Activated CD4-positive, alpha-beta T cell treated with anti-CD3 and anti-CD28 coated beads for 4 hours (primary cell): ENCODE results near the gene ZDHHC14.

Experiments
- DNase-seq, 2 donors: peaks; one replicate each; pipeline ENCODE4 v3.0.0-alpha.2; 2020

Gene ZDHHC14

DNA sequence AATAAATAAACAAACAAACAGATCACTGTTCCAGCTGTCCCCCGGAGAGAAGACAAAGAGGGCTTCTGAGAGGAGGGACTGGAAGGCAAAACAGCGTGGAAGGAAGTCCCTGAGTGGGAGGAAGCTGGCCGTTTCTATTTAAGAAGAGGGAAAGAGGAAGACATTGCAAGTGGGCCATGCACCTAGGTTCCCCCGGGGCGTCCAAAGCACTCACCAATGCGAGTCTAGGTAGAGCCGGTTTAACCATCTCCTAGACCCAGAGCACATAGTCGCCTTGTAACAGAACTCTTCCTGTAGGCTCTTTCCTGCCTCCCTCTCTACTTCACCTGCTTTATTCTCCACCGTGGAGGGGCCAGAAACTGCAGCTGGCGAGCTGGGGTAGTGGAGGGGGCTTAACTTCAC lies 158.4 kb downstream of the ZDHHC14 start:
- no peak for DNase-seq

DNA sequence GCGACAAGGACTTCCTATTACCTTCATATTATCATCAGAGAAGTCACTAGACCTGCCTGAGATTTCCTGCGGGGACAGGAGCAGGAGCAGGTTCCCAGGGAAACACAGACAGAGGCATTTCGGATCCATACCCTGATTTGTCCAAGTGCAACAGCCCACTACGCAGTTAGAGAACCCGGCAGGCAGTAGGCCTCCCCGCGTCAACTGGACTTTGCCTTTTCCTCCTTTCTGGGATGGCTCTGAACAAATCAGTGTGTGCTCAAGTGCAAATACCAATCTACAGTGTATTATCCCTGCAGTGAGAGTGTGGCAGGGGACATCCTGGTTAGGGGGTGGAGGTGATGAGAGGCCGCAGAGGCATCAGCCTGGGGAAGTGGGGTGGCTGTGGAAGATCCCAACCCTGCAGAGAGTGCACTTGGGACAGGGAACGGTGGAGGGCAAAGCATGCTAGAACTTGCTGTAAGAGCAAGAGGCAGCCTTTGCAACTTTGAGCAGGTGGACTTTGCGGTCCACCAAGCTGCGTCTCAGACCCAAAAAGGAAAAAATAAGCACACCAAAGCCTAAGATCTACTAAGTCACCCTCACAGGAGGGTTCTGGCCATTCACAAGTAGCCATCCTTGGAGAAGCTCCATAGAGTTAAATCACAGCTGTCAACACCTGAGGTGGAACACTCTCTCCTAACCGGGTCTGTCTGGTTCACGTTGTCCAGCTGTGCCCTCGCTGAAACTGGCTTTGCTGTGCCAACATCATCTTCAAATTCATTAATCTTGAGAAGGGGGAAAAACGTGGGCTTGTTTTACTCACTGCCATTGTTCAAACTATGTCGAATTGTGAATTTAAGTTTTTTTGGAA lies 159.1 kb downstream of the ZDHHC14 start:
- no peak for DNase-seq

DNA sequence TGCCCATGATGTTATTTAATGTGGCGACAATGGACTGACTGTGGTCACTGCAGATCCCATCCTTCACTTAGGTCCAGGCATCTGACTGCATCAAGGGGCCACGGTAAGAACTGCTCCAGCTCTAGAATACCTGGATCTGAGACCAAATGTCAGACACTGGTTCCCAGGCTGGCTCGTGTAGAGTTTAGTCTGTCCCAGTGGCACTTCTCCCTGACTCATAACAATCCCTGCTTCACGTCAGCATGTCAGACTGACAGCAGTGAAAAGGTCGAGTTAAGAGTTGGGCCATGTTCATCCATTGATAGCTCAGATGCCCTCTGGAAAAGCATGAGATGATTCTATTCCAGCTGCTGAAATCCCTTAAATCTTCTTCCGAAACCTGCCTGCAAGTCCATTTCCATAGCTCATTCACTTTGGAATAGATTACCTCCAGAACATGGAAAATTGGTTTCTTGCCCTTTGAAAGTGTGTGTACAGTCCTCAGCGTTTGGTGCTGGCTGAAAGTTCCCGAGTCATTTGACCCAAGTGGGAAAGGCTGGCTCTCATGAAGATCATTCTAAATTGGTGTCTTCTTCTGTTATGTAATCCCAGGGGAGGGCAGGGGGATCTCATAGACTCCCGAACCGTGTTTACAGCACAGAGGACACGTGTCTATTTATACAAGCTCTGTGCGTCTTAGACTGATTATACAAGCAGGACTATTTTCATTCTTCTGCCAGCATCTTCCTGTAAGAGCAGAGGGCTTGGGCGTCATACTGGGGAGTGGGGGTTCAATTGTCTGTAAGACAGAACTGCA lies 160.8 kb downstream of the ZDHHC14 start:
- DNase-seq = no peak

DNA sequence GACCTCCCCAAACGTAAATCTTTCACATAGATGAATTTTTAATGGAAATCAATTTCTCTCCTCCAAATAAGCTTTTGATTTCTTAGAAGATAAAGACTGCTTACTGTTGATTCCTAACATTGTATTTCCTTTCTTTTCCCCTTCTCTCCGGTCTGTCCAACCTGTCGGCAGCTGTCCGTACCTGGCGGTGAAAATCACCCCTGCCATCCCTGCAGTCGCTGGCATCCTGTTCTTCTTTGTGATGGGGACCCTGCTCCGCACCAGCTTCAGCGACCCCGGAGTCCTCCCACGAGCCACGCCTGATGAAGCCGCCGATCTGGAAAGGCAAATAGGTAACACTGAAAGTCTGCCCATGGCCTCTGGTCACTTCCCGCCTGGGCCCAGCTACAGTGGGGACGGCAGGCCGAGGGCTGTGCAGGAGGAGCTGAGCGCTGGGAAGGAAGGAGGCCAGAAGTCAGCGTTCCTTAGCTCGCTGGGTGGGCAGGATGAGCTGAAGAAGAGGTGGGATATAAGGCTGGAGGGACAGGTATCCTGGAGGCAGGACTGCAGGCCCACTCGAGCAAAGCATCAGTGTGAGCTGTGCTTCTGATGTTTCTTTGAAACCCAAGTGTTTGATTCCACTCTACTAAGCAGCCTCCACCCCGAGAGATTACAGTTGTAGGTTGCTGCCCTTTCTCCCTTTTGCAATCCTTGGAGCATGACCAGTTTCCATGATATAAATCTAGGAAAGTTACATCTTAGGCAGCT lies 161.6 kb downstream of the ZDHHC14 start:
- DNase-seq = no peak

DNA sequence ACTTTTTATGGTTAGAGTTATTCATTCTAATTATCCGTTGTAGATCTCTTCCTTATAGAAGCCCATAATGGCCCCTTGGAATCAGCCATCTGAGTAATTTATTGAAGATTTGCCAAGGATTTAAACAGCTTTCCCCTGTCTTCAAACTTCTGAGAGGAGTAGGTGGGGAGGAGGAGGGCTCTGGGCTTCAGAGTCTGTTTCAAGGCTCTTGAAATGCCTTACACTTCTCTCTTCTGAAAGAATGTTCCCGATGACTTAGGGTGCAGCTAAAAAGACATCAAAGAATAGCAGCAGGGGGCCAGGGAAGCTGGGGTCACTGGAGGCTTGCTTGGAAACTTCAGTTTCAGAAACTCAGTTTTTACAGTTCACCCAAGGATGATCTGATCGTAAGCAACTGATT lies 165.3 kb downstream of the ZDHHC14 start:
- no peak for DNase-seq

DNA sequence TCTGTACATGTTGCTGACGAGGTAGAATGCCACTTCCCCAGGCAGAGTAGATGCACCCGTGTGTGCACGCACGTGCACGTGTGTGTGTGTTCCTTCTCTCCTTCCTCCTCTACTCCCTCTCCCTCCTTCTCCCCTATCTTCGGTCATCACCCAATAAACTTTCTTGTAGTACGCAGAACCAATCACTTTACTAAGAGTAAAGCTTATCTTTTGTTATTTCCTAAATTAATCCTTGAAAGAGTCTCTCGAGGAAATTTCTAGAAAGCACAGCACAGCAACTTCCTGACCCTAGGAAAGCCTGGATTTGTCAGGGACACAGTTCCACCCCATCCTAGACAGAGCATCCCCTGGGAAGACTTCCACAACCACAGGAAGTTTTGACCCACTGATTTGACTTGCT lies 166.1 kb downstream of the ZDHHC14 start:
- no peak for DNase-seq

DNA sequence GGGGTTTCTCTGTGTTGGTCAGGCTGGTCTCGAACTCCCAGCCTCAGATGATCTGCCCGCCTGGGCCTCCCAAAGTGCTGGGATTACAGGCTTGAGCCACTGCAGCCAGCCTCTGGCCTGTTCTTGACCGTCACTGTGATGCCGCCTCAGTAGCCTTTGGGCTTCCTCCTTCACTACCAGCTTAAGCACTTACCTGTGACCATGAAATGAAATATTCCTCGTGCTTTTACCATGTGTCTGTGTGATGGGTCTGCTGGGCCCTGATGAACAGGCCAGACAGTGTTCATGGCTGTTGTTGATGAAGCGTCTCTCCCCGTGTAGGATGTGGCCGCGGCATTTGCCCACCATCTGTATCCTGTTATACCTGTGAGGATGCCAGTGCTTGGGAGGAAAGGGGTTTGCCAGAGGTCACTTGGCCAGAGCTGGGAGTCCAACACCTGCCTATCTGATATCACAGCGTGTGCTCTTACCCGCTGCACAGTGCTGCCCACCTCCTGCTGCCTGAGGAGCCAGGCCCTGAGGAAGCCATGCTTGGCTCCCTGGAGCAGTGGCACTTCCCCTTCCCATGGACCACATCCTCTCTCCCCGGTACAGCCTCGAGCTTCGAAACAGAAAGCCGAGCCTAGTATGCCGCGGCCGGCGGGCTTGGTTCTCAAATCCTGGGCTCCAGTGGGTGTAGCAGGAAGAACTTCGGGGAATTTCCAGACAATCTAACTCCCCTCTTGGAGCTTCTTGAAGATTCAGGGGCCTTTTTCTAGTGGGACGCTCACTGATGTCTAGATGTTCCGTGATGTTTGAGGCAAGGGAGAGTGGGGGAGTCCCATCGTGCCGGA lies 167.9 kb downstream of the ZDHHC14 start:
- DNase-seq = no peak

DNA sequence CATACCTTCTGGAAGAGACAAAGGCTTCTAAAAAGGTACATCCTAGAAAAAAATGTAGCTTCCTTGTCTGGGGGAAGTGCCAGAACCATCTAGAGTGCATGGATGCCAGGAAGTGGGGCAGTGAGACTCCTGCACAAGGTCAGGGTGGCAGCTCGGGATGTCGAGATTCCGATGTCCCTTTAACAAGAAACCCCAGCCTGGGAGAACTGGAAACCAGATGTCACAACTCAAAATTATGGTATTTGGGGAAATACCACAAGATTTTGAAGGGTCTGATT lies 168.4 kb downstream of the ZDHHC14 start:
- DNase-seq = no peak

DNA sequence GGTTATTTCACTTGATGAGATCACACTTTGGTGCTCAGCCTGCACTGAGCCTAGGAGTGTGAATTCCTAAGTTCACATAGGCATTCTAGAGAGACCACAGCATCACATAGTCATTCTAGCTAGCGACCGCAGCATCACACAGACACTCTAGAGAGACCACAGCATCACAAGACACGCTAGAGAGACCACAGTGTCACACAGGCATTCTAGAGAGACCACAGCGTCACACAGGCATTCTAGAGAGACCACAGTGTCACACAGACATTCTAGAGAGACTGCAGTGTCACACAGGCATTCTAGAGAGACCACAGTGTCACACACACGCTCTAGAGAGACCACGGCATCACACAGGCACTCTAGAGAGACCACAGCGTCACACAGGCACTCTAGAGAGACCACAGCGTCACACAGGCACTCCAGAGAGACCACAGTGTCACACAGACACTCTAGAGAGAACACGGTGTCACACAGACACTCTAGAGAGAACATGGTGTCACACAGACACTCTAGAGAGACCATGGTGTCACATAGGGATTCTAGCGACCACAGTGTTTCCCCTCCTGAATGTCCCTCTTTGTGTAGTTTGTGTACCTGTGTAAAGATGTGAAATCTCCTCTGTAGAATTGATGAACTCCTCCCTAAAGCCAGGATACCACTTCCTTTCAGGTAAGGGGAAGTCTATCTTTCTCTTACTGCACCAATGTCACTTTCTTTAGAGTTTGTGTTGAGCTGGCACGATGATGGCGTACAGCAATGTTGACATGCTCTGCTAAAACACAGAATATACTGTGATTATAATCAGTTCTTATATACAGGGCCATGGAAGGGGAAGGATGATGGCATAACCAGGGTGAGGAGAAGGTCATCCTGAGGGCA lies 169.4 kb downstream of the ZDHHC14 start:
- no peak for DNase-seq

DNA sequence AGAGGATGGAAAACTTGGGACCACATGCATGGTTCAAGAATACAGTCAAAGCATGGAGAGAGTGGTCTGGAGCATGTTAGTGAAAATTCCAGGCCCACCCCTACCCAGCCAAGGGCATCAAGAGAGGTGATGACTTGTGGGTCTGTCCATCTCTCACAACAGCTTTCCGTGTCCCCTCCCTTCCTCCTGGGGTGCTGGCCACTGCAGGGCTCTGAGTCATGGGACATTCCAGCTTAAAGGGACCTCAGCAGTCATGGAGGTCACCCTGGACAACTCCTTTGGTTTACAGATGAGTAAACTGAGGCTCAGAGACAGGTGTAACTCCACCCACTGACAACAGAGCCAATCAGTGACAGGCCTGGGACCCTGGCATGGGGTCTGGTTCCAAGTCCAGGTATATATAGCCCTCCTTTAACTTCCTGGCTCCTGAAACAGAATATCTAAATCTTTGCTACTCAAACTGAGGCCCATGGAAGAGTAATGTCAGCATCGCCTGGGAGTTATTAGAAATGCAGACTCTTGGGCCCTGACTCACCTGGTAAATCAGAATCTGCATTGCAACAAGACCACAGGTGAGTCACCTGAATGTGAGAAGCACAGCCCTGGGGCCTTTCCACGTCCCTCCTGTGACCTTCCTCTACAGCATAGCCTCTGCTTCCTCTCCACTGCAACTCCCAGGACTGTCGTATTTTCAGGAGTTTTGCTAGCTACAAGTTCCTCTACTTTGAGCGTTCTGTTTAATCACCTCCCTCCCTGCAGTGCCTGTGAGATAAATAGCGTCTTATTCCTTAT lies 170.2 kb downstream of the ZDHHC14 start:
- no peak for DNase-seq

DNA sequence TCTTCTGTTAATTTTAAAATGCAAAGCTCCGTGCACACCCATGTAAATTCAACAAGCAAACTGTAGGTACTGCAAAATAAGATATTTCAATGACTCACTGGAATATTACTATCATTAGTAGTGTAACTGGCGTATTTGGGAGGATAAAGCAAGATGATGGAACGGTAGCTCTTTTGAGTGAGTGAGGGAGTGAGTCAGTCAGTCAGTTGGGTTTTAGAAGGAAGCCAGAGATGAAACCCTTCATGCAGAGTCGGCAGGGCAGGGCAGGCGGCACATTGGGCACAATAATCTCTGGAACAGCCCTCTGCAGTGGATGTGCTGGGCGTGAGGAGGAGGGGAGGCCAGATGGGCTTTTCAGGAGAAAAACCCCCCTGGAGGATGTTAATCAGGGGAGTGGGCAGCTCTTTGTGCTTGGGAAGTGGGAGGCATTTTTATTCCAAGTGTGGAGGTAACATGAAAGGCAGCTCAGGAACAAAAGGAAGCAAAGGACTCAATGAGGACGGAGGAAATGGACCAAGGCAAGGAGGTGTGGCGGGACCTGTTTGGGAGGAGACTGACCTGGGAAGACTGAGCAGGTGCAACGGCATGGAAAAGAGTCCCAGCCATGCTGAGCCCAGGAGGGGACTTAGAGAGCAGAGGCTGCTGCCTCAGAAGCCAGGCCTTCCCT lies 171.2 kb downstream of the ZDHHC14 start:
- no peak for DNase-seq

DNA sequence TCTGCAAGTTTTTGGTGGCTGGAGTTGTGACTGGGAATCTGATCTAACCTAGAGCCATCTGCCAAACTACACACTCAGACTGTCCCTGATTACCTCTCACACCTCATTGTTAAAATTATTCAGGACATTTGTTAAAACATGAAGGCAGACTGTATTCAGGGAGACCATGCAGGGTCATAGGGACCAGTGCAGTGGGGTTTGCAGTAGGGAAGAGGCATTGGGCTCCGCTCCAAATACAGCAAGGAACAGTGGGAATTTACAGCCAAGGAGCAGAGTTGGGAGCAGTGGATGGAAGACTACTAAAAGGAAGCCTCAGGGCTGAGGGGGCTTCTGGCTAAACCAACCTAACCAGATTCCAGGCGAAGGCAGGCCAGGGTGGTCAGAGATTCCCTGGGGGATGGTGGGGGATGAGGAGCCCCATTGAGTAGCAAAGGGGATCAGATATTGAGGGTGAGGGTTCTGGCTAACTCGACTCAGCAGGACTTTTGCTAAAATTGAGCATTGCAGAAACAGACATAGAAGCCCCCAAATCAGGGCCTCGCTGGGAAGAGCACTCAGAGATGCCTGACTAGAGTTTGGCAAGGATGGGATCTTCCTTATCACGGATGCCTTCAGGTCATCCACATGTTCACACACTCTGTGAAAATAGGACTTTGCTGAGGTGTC lies 172.0 kb downstream of the ZDHHC14 start:
- no peak for DNase-seq

DNA sequence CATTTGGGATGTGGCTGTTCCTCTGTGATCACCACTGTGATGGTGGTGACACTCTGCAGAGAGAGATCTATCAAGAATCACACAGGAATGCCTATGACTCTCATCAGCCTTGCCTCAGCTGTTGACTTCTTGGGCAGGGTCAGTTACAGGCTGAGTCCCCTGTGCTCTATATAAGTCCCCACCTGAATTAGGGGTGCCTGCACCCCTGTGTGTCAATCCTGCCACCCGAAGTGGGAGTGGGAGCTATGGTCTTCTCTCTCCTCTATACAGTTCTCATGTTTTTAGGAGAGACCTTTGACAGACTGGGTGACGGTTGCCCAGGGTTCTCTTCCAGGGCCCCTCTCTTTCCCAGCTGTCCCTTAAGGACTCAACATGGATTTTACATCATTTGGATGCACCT lies 173.8 kb downstream of the ZDHHC14 start:
- no peak for DNase-seq

DNA sequence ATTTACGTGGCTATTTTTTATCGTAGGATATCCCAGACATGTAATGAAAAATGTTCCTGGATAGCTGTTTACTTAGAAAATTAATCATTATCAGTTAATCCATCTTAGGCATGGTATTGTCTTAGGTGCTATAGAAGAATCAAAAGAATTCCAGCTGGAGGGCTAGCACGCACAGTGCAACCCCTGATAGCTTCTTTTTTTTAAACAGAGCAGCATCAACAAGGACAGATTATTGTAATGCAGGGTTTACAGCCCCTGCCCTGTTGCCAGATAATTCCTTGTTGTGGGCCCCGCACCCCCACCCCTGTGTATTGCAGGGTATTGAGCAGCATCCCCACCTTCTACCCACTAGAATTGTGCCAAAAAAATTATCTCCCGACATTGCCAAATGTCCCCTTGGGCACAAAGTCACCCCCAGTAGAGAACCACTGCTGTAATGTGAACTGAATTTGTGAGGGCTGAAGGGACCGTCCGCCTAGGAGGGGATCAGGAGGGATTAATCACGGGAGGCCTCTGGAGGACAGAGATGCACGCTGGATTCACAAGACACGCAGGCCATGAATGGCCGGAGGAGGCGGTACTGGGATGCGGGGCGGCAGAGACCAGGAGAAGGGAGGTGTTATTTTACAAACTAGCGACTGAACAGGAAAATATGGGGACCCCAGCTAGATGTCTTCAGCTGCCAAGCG lies 174.6 kb downstream of the ZDHHC14 start:
- no peak for DNase-seq

DNA sequence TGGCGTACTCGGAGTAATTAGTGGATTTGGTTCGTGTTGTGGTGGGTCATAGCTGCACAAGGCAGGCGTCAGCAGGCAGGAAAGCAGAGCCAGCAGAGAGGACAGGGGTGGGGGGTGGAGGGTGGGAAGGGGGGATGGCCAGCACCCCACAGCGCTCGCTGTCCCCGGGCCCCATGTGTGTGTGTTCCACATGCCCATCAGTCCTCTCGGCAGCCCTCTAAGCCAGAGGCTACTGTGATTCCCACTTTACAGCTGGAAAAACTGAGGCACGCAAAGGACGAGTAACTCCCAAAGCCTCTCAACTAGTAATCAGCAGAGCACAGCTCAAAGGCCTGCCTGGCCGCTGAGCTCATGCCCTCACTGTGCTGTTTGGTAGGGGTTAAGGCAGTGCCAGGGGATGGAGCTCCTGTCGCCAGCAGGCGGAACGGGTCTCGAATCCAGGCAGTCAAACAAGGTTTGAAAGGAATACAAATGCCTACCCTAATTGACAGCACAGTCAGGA lies 175.2 kb downstream of the ZDHHC14 start:
- no peak for DNase-seq

DNA sequence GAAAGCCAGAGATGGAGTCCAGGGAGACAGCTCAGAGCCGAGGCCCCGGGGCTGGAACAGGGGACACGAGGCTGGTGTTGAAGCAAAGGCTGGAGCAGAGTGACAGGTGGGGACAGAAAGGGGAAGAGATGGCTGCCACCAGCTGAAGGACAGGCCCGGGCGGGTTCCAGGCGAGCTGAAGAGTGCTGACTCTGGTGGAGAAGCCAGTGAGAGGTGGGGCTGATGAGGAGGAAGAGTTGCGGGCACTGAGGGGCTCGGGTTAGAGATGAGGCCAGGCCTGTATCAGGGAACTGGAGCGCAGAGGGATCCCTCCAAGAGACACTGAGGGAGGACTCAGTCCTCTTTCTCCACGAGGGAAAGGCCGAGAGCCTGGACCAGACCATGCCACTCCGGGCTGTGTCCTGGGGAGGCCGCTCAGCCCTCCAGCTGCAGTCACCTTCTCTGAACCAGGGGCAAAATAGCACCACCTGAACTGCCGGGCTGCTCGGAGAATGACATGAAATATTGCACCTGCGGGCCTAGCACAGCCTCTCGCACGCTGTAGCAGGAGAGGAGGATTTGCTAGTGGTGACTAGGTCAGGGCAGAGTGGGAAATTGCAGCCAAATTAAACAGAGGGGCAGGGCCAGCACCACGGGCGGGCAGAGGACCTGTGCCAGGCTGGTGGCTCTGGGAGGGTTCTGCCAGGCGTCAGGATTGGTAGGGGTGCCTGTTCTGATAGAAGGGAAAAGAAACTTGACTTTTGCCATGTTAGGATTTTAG lies 175.9 kb downstream of the ZDHHC14 start:
- DNase-seq = no peak

DNA sequence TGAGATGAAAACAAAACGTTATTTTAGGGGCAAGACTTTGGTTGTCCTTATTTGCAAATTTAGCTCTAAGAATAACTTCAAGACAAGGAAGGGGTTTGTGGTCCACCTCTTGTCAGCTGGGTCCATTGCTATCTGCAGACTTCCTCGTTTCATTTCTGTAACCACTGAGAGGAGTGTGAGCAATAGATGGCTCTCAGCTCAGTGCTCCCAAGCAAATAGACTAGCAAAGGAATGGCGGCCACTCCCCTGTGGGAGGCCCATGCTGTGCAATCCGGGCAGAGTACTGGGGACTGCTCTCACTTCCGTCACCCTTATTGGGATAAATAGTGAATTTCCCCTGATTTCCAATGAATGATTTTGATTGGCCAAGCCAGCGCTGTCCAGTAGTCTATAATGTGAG lies 176.6 kb downstream of the ZDHHC14 start:
- DNase-seq = no peak

DNA sequence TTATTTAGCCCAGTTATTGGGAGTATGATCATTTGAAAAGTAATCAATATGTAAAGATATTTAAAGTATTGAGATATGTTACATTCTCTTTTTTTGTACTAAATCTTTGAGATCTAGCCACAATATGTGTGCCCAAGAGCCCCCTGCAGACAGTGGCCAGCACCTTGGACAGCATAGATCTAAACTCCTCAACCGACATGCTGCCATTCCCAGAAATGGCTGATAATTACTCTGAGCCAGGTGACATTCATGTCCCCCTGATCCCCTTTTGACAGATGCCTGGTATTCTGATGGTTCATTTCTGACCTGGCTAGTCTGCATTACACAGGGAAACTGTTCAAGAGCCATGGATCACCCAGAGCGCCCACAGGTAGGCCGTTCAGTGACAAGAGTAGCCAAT lies 177.1 kb downstream of the ZDHHC14 start:
- no peak for DNase-seq
